Activated CD8-positive, alpha-beta memory T cell treated with anti-CD3 and anti-CD28 coated beads, Interleukin-2, amount 50 U/mL, for 4 hours (primary cell): ENCODE results near the gene RAB3D.

Source experiments
- DNase-seq: peaks from one replicate; pipeline ENCODE4 v3.0.0-alpha.2; 2020

Gene RAB3D

GRCh38 chr19:11293433-11294389, 45.7 kb downstream of the RAB3D start:
- peak; percentile 75 for DNase-seq

DNA sequence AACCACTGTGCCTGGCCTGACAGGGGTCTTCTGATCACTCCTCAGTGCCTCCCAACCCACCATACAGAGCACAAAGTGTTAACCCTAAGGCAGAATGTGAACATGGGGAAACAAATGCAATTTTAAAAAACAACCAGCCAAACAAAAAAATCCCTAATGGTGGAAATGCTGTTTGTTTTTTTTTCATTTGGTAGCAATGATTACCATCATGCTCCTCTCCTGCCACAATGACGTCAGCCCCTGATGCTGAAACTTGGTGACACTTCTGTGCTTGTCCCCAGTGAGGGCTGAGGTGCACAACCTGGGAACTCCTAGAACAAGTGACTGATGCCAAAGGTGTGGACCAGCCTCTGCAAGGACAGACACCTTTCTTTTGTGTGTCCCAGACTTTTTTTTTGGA, 47.5 kb downstream of the RAB3D start:
- DNase-seq = no peak

- DNase-seq = no peak
Measured at GRCh38 chr19:11291415-11291814, 48.0 kb downstream of the RAB3D start.

- no peak for DNase-seq
Measured at GRCh38 chr19:11290256-11290655, 49.2 kb downstream of the RAB3D start.

DNA sequence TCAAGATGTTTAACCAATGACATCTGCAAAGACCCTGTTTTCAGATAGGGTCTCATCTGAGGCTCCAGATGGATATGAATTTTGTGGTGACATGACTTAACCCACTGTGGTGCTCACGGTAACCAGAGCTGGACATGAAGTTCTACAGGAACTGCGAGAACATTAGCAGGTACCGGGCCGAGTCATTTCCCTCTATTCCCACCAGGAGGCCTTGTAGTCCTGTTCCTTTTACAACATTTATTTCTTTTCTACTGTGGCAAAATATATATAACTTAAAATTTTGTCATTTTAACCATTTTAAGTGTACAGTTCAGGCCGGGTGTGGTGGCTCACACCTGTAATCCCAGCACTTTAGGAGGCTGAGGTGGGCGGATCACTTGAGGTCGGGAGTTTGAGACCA, 51.1 kb downstream of the RAB3D start:
- no peak for DNase-seq

DNA sequence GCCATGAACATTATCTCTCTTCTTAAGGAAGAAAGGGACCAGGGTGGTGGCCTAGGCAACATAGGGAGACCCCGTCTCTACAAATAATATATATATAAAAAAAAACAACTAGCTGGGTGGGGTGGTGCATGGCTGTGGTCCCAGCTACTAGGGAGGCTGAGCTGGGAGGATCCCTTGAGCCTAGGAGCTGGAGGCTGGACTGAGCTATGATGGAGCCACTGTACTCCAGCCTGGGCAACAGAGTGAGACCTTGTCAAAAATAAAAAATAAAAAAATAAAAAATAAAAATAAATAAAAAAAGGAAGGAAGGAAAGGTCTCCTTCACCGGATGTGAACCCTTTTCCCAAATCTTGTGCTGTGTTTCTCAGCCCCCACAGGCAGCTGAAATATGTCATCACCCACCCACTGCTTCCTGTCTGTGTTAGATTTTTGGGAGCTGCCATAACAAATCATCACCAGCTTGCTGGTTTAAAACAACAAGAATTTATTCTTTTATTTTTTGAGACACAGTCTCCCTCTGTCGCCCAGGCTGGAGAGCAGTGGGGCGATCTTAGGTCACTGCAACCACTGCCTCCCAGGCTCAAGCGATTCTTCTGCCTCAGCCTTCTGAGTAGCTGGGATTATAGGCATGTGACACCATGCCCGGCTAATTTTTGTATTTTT, 53.0 kb downstream of the RAB3D start:
- DNase-seq = no peak

DNA sequence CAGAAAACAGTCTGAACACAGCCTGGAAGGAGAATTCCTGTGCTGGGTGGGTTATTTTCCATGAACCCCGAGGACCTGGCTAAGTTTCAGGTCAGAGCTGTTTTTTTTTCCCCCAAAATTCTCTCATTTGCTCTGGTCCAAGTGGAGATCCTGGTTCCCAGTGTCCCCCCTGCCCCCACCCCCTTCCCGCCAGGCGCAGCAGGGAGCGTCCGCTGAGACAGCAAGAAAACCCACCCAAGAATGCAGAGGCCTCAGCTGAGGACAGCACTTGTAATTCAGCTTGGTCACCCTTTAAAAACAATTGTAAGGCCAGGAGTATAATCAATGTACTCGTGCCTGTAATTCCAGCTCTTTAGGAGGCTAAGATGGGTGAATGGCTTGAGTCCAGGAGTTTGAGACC, 54.9 kb downstream of the RAB3D start:
- DNase-seq = no peak

DNA sequence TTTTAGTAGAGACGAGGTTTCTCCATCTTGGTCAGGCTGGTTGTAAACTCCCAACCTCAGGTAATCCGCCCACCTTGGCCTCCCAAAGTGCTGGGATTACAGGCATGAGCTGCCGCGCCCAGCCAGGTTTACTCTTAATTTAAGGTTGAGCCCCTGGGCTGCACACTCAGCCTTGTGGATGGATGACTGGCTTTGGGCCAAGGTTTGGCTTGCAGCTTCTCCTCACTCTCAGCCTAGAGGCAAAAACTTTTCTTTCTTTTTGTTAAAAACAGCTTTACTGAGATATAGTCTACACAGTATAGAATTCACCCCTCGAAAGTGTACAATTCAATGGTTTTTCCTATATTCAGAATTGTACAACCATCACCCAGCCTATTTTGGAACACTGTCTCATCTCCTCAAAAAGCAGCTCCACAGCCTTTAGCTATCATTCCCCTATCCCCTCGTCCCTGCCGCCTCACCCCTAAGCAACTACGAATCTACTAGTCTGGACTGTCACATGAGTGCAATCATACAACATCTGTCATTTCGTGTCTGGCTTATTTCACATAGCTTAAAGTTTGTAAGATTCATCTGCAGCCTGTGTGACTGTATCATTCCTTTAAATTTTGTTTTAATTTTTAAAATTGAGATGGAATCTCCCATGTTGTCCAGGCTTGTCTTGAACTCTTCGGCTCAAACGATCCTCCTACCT, 58.0 kb downstream of the RAB3D start:
- no peak for DNase-seq

GRCh38 chr19:11279505-11280236, 59.8 kb downstream of the RAB3D start:
- DNase-seq = no peak

DNA sequence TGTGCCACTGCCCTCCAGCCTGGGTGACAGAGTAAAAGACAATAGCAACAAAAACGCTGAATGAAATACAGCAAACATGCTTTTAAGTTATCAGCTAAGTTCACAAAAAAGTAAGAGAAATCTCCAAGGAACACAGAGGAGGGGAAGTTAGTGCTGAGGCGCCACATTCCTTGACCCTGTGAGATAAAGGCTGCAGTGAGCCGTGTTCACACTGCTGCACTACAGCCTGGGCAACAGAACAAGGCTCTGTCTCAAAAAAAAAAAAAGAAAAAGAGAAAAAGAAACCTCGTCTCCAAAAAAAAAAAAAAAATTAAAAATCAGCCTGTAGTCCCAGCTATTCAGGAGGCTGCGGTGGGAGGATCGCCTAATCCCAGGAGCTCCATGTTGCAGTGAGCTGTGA, 60.8 kb downstream of the RAB3D start:
- no peak for DNase-seq

DNA sequence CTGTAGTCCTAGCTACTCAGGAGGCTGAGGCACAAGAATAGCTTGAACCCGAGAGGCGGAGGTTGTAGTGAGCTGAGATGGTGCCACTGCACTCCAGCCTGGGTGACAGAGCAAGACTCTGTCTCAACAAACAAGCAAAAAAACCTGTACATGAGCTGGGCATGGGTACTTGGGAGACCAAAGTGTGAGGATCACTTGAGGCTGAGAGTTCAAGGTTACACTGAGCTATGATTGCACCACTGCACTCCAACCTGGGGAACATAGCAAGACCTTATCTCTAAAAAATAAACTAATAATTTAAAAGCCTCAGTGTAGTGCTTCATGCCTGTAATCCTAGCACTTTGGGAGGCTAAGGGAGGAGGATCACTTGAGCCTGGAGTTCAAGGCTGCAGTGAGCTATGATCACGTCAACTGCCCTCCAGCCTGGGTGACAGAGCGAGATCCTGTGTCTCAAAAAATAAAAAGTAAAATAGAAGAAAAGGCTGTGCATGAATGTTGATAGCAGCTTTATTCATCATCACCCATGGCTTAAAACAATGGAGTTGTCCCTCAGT, 64.8 kb downstream of the RAB3D start:
- DNase-seq = no peak

DNA sequence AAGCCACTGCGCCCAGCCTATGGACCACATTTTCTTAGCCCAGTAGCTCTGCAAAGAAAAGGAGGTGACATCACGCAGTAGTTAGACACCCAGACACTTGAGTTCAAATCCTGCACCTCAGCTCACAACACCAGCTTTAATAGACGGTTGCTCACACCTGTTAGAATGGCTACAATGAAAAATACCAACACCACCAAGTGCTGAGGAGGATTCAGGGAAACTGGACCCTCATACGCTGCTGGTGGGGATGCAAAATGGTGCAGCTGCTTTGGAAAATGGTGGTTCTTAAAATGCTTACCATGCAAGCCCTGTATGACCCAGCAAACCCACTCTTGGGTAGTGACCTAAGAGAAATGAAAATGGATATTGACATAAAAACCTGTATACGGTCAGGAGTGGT, 65.5 kb downstream of the RAB3D start:
- DNase-seq = no peak

DNA sequence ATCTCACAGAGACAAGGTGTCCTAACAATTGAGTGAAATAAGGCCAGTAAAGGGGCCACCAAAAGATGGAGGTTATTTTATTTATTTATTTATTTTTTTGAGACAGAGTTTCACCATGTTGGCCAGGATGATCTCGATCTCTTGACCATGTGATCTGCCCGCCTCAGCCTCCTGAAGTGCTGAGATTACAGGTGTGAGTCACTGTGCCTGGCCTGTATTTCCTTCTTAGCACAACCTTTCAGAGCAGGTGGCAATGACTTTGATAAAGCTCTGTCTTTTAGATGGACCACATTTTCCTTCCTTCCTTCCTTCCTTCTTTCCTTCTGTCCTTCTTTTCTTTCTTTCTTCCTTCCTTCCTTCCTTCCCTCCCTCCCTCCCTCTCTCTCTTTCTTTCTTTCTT, 66.2 kb downstream of the RAB3D start:
- DNase-seq = no peak
